ENCODE results near the gene NWD2. TPM values are rescaled to one million over a fixed set of nuclear protein-coding genes. Genes with fewer than 3 reads are reported as not detected.
"Not testable (repeated sequence)": the region's sequence is repeated elsewhere in the genome, so short reads cannot be mapped to it uniquely, and the experiment has no call there.

Gene NWD2
- 0.02 and 0.05 TPM in 2 replicates for total RNA-seq
- long read RNA-seq, result 0 reads

GRCh38 chr4:37244583-37245390 lies at the start of gene NWD2:
TSS of gene NWD2 (plus strand) at chr4:37244743. CDS start at chr4:37245068, 325 bp downstream.
- peak; percentile 42 for DNase-seq (ENCODE audit: low read depth, low spot score)
- no peak within 1 kb of the TSS for H3K27ac Mint-ChIP-seq (ENCODE audit: unreplicated experiment)
- TF ChIP-seq CTCF (conservative IDR thresholded peaks at IDR 0.05), result peak; percentile 33
- H3K27me3 Mint-ChIP-seq (ENCODE audit: low read depth), result peaks cover 98% of the 10 kb centered on the region
- no peaks in the 10 kb centered on the region for H3K9me3 Mint-ChIP-seq
- H3K36me3 Mint-ChIP-seq (ENCODE audit: low read depth), result no peaks in the 10 kb centered on the region
- H3K4me1 Mint-ChIP-seq, result peaks cover 8% of the 10 kb centered on the region
- peak within 1 kb of the TSS; percentile 87 for H3K4me3 Mint-ChIP-seq

- peaks cover 7% of the 10 kb centered on the region for H3K9me3 Mint-ChIP-seq
- H3K4me3 Mint-ChIP-seq, result no peak overlapping the region
- no peak for DNase-seq (ENCODE audit: low read depth, low spot score)
- no peaks in the 10 kb centered on the region for H3K27me3 Mint-ChIP-seq (ENCODE audit: low read depth)
- no peak overlapping the region for H3K27ac Mint-ChIP-seq (ENCODE audit: unreplicated experiment)
- H3K4me1 Mint-ChIP-seq, result no peaks in the 10 kb centered on the region
- no peak for TF ChIP-seq CTCF (conservative IDR thresholded peaks at IDR 0.05)
- peaks cover 3% of the 10 kb centered on the region for H3K36me3 Mint-ChIP-seq (ENCODE audit: low read depth)
Measured at GRCh38 chr4:37197899-37198298, 46.6 kb upstream of the NWD2 start.

GRCh38 chr4:37204740-37205139 lies 39.8 kb upstream of the NWD2 start:
- not testable (repeated sequence) for H3K36me3 Mint-ChIP-seq (ENCODE audit: low read depth); H3K27ac Mint-ChIP-seq (ENCODE audit: unreplicated experiment); H3K4me1 Mint-ChIP-seq; H3K27me3 Mint-ChIP-seq (ENCODE audit: low read depth); H3K4me3 Mint-ChIP-seq; DNase-seq (ENCODE audit: low read depth, low spot score)
- H3K9me3 Mint-ChIP-seq, result peaks cover 12% of the 10 kb centered on the region

- H3K4me3 Mint-ChIP-seq, result no peak overlapping the region
Measured at GRCh38 chr4:37216209-37216608, 28.3 kb upstream of the NWD2 start.

GRCh38 chr4:37219242-37219641 lies 25.3 kb upstream of the NWD2 start:
- H3K27me3 Mint-ChIP-seq (ENCODE audit: low read depth), result peaks cover 23% of the 10 kb centered on the region
- no peak for TF ChIP-seq CTCF (conservative IDR thresholded peaks at IDR 0.05)
- H3K36me3 Mint-ChIP-seq (ENCODE audit: low read depth), result no peaks in the 10 kb centered on the region

More at GRCh38 chr4:37216209-37216608, 28.3 kb upstream of the NWD2 start:
- TF ChIP-seq CTCF (conservative IDR thresholded peaks at IDR 0.05), result no peak
- H3K9me3 Mint-ChIP-seq, result no peaks in the 10 kb centered on the region
- no peaks in the 10 kb centered on the region for H3K36me3 Mint-ChIP-seq (ENCODE audit: low read depth)
- peaks cover 27% of the 10 kb centered on the region for H3K27me3 Mint-ChIP-seq (ENCODE audit: low read depth)
- H3K27ac Mint-ChIP-seq (ENCODE audit: unreplicated experiment), result no peak overlapping the region
- no peaks in the 10 kb centered on the region for H3K4me1 Mint-ChIP-seq
- DNase-seq (ENCODE audit: low read depth, low spot score), result no peak

GRCh38 chr4:37219990-37220389 lies 24.6 kb upstream of the NWD2 start:
- DNase-seq (ENCODE audit: low read depth, low spot score), result no peak
- peaks cover 2% of the 10 kb centered on the region for H3K9me3 Mint-ChIP-seq
- H3K36me3 Mint-ChIP-seq (ENCODE audit: low read depth), result no peaks in the 10 kb centered on the region
- peaks cover 19% of the 10 kb centered on the region for H3K27me3 Mint-ChIP-seq (ENCODE audit: low read depth)
- H3K4me3 Mint-ChIP-seq, result no peak overlapping the region
- H3K27ac Mint-ChIP-seq (ENCODE audit: unreplicated experiment), result no peak overlapping the region
- no peaks in the 10 kb centered on the region for H3K4me1 Mint-ChIP-seq
- no peak for TF ChIP-seq CTCF (conservative IDR thresholded peaks at IDR 0.05)

More at GRCh38 chr4:37219242-37219641, 25.3 kb upstream of the NWD2 start:
- Mint-ChIP-seq H3K9me3 (peaks cover 2% of the 10 kb centered on the region), H3K27ac (ENCODE audit: unreplicated experiment) (no peak overlapping the region), H3K4me3 (no peak overlapping the region), H3K4me1 (no peaks in the 10 kb centered on the region)
- DNase-seq (ENCODE audit: low read depth, low spot score), result no peak
